ENCODE measurements around the gene CCDC33.

Gene CCDC33

DNA sequence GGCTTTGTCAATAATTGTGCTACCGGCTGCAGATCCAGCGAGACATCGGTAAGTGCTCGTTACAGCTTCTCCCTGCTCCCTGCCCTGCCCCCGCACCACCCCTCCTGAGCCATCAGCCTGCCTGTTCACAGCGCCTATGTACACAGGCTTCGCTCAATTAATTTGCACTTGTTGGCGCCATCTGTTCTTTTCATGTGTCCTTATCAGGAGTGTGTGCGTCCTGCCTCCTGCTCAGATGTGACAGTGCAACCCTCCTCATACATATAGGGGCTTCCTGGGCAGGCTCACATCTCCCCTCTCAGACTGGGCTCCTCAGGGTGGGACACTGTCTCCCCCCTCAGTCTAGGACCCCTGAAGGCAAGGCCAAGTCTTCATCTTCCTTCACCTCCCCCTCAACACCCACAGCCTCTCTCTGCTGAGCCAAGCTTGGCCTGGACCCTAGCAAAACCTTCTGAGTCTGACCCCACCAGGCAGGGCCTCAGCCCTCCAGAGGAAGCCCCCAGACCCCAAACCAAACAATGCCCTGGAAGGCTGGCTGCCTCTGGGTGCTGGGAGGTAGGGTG is 76.4 kb downstream of the CCDC33 start:
- H3K79me2 ChIP-seq = no peaks in the 10 kb centered on the region
- no peak overlapping the region for H2AFZ ChIP-seq
- no peaks in the 10 kb centered on the region for H3K4me1 ChIP-seq
- no peaks in the 10 kb centered on the region for H3K27me3 ChIP-seq (ENCODE audit: control insufficient read depth, insufficient read depth, low read length)
- no peak overlapping the region for H3K27ac ChIP-seq
- no peaks in the 10 kb centered on the region for H3K9me3 ChIP-seq (ENCODE audit: control insufficient read depth, low read length)
- TF ChIP-seq CTCF (IDR thresholded peaks at IDR 0.05) = no peak
- no peaks in the 10 kb centered on the region for H3K36me3 ChIP-seq (ENCODE audit: control insufficient read depth, insufficient read depth, low read length)
- no peak overlapping the region for H3K9ac ChIP-seq
- H3K4me3 ChIP-seq (ENCODE audit: low read depth, low read length) = no peak overlapping the region
- no peak overlapping the region for H3K4me2 ChIP-seq (ENCODE audit: low read length)

GRCh38 chr15:74313889-74314288 is 77.8 kb downstream of the CCDC33 start:
- Histone ChIP-seq H3K4me2 (ENCODE audit: low read length) (no peak overlapping the region), H3K4me1 (no peaks in the 10 kb centered on the region), H3K36me3 (ENCODE audit: control insufficient read depth, insufficient read depth, low read length) (no peaks in the 10 kb centered on the region), H2AFZ (no peak overlapping the region), H3K27ac (no peak overlapping the region), H3K9me3 (ENCODE audit: control insufficient read depth, low read length) (no peaks in the 10 kb centered on the region), H3K27me3 (ENCODE audit: control insufficient read depth, insufficient read depth, low read length) (no peaks in the 10 kb centered on the region), H3K4me3 (ENCODE audit: low read depth, low read length) (no peak overlapping the region), H3K79me2 (no peaks in the 10 kb centered on the region), H3K9ac (no peak overlapping the region)
- no peak for TF ChIP-seq CTCF (IDR thresholded peaks at IDR 0.05)

- Histone ChIP-seq H3K4me1 (no peaks in the 10 kb centered on the region), H3K36me3 (ENCODE audit: control insufficient read depth, insufficient read depth, low read length) (no peaks in the 10 kb centered on the region), H3K4me3 (ENCODE audit: low read depth, low read length) (no peak overlapping the region), H3K27ac (no peak overlapping the region), H2AFZ (no peak overlapping the region), H3K79me2 (no peaks in the 10 kb centered on the region), H3K4me2 (ENCODE audit: low read length) (no peak overlapping the region), H3K9me3 (ENCODE audit: control insufficient read depth, low read length) (no peaks in the 10 kb centered on the region), H3K9ac (no peak overlapping the region), H3K27me3 (ENCODE audit: control insufficient read depth, insufficient read depth, low read length) (no peaks in the 10 kb centered on the region)
- no peak for TF ChIP-seq CTCF (IDR thresholded peaks at IDR 0.05)
Observed at GRCh38 chr15:74314795-74315438, 78.8 kb downstream of the CCDC33 start.

DNA sequence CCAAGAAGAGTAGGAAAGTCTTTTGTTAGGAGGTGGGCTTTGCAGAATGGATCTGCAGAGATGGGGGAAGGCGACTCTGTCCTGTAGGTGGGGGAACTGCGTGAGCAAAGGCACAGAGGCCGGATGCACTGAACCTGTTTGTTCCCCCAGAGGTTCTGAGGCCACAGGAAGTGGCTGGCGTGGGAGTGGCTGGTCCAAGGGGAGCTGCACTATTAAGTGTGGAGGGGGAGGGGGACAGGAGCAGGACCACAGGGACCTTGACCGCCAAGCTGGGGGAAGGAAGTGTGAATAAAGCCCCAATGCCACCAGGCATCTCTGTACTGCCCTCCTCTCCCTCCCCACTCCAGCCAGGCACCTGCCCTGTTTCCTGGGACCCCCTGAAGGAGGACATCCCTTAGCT is 79.5 kb downstream of the CCDC33 start:
- no peaks in the 10 kb centered on the region for H3K27me3 ChIP-seq (ENCODE audit: control insufficient read depth, insufficient read depth, low read length)
- H3K79me2 ChIP-seq = no peaks in the 10 kb centered on the region
- no peaks in the 10 kb centered on the region for H3K4me1 ChIP-seq
- no peaks in the 10 kb centered on the region for H3K9me3 ChIP-seq (ENCODE audit: control insufficient read depth, low read length)
- no peak for TF ChIP-seq CTCF (IDR thresholded peaks at IDR 0.05)
- H3K27ac ChIP-seq = no peak overlapping the region
- H2AFZ ChIP-seq = no peak overlapping the region
- no peak overlapping the region for H3K9ac ChIP-seq
- no peaks in the 10 kb centered on the region for H3K36me3 ChIP-seq (ENCODE audit: control insufficient read depth, insufficient read depth, low read length)
- no peak overlapping the region for H3K4me3 ChIP-seq (ENCODE audit: low read depth, low read length)
- H3K4me2 ChIP-seq (ENCODE audit: low read length) = no peak overlapping the region

GRCh38 chr15:74316141-74316540 is 80.0 kb downstream of the CCDC33 start:
- no peak for TF ChIP-seq CTCF (IDR thresholded peaks at IDR 0.05)
- Histone ChIP-seq H3K36me3 (ENCODE audit: control insufficient read depth, insufficient read depth, low read length) (no peaks in the 10 kb centered on the region), H3K4me2 (ENCODE audit: low read length) (no peak overlapping the region), H3K27ac (no peak overlapping the region), H3K4me3 (ENCODE audit: low read depth, low read length) (no peak overlapping the region), H3K9me3 (ENCODE audit: control insufficient read depth, low read length) (no peaks in the 10 kb centered on the region), H3K79me2 (no peaks in the 10 kb centered on the region), H3K27me3 (ENCODE audit: control insufficient read depth, insufficient read depth, low read length) (no peaks in the 10 kb centered on the region), H3K9ac (no peak overlapping the region), H3K4me1 (no peaks in the 10 kb centered on the region), H2AFZ (no peak overlapping the region)

Measured in parathyroid adenoma (tissue), 2 donors.